ENCODE measurements around the gene BEST4. TPM values are rescaled to one million over a fixed set of nuclear protein-coding genes. Genes with fewer than 3 reads are reported as not detected.
"Not testable (repeated sequence)": the region's sequence is repeated elsewhere in the genome, so short reads cannot be mapped to it uniquely, and the experiment has no call there.

Gene BEST4
- total RNA-seq, 4 donors from 2014 or later: 0.21 to 1.0 TPM; not detected in 2

DNA sequence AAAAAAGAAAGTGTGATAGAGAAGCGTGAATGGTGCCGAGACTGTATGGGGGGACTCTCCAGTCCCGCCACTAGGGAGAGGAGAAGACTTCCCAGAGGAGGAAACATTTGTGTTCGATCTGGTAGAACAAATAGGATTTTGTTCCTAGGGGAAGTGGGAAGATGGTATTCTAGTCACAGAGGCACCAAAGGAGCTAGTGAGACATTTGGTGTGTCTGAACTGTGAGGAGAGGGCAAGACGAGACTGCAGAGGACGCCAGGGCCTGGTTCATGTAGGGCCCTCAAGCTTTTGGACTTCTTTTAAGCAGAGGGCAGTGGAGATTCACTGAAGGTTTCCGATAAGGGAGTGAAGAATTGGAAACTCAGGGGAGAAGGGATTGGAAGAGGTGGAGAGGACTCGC lies 23.3 kb upstream of the BEST4 start:
- DNase-seq: peak; percentile 11 to 13
- peak overlapping the region; percentile 99 to 100 for H3K27ac ChIP-seq
- no peaks in the 10 kb centered on the region for H3K9me3 ChIP-seq
- no peaks in the 10 kb centered on the region for H3K27me3 ChIP-seq
- intact Hi-C loops (cut with DNase I; ENCODE audit: low total_unique reads): no loop called here
- no peaks in the 10 kb centered on the region for H3K36me3 ChIP-seq
- TF ChIP-seq POLR2A (IDR thresholded peaks at IDR 0.05): no peak
- TF ChIP-seq, protein P1, sequence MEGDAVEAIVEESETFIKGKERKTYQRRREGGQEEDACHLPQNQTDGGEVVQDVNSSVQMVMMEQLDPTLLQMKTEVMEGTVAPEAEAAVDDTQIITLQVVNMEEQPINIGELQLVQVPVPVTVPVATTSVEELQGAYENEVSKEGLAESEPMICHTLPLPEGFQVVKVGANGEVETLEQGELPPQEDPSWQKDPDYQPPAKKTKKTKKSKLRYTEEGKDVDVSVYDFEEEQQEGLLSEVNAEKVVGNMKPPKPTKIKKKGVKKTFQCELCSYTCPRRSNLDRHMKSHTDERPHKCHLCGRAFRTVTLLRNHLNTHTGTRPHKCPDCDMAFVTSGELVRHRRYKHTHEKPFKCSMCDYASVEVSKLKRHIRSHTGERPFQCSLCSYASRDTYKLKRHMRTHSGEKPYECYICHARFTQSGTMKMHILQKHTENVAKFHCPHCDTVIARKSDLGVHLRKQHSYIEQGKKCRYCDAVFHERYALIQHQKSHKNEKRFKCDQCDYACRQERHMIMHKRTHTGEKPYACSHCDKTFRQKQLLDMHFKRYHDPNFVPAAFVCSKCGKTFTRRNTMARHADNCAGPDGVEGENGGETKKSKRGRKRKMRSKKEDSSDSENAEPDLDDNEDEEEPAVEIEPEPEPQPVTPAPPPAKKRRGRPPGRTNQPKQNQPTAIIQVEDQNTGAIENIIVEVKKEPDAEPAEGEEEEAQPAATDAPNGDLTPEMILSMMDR (IDR thresholded peaks at IDR 0.05): no peak
- H3K4me1 ChIP-seq: peaks cover 21 to 50% of the 10 kb centered on the region in 2 donors
- no peak overlapping the region for H3K4me3 ChIP-seq

DNA sequence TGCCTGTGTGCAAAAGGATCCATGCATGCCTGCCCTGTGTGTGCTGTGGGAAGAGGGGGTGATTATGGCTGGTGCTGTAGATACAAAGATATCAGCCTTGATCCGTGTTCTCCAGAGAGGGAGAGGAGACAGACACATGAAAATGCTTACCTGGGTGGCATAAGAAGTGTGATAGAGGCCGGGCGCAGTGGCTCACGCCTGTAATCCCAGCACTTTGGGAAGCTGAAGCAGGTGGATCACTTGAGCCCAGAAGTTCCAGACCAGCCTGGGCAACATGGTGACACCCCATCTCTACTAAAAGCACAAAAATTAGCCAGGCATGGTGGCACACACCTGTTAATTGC lies 22.8 kb upstream of the BEST4 start:
- DNase-seq; H3K27me3 ChIP-seq; H3K4me3 ChIP-seq; H3K36me3 ChIP-seq; intact Hi-C loops (cut with DNase I; ENCODE audit: low total_unique reads); H3K9me3 ChIP-seq: not testable (repeated sequence)
- H3K4me1 ChIP-seq: peaks cover 21 to 55% of the 10 kb centered on the region in 2 donors
- peak overlapping the region; percentile 99 to 100 for H3K27ac ChIP-seq

DNA sequence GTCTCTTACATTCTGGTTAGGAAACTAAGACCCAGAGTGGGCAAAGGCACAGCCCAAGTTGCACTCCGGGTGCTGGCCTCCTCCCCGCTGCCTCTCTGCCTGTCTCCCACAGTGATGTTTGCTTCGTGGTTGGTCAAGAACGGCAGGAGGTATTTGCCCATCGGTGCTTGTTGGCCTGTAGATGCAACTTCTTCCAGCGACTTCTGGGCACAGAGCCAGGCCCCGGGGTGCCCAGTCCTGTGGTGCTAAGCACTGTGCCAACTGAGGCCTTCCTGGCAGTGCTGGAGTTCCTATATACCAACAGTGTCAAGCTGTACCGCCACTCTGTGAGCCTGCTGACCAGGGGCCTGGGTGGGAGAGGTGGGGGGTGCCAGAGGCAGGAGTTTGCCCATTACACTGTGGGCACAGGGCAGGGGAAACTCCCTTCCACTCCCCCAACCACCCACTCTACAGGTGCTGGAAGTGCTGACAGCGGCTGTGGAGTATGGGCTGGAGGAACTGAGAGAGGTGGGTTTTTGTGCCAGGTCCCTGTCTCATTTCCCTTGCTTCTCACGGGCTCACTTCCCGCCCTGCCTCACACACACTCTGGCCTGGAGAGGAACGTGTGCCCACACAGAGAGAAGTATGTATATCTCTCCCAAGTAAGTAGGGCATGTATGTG lies 22.3 kb upstream of the BEST4 start:
- Histone ChIP-seq H3K27ac (peak overlapping the region; percentile 99 to 100), H3K36me3 (no peaks in the 10 kb centered on the region), H3K27me3 (no peaks in the 10 kb centered on the region), H3K4me1 (peaks cover 21 to 56% of the 10 kb centered on the region in 2 donors), H3K4me3 (peak overlapping the region; percentile 21 to 46), H3K9me3 (no peaks in the 10 kb centered on the region)
- intact Hi-C loops (cut with DNase I; ENCODE audit: low total_unique reads): no loop called here
- TF ChIP-seq, protein P1 (IDR thresholded peaks at IDR 0.05): no peak
- TF ChIP-seq POLR2A (IDR thresholded peaks at IDR 0.05): no peak
- DNase-seq: peak in 1 of 2 donors; percentile 62

DNA sequence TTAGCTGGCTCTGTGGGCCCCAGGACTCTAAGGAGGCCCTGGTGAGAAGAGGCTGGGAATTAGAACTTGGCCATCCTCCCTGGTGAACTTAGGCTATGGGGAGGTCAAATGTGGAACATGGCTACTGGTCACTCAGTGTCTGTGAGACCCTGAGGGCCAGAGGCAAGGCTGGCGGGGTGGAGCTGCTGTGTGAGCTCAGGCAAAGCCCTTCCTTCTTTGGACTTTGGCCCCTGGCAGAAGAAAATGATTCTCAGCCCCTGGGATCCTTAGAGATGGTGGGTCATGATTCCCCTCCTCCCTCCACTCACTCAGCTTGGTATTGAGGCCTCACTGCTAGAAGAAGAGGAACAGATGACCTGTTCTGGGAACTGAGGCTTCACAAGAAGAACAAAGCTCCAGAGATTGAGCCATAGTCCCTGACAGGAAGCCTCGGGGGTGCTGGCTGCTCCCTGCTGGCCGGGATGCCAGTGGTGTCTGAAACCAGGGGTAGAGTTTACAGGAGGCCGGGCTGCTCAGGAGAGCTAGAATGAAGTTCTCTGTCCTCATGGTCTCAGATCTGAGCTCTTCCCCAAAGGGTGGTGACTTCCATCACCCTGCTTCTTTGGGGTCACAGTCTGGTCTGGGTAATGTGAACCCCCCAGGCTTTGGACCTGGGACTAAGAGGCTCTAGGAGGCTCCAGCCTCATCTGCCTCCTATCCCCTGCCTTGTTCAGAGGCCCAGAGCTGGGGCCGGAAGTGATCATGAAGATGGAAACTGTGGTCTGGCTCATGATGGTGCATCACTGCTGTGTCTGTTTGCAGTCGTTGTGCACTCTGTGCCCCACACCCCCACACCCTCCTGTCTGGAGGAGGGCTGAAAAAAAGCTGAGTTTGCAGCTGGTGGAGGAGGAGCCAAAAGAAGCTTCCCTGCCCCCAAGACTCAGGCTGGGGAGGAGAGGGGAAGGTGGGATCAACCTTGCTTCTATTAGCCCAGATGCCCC lies 21.3 kb upstream of the BEST4 start:
- Histone ChIP-seq H3K27me3 (no peaks in the 10 kb centered on the region), H3K36me3 (no peaks in the 10 kb centered on the region), H3K27ac (peak overlapping the region; percentile 99 to 100), H3K9me3 (no peaks in the 10 kb centered on the region), H3K4me1 (peaks cover 21 to 56% of the 10 kb centered on the region in 2 donors), H3K4me3 (peak overlapping the region; percentile 21 to 46)
- peak; percentile 69 to 73 for DNase-seq
- intact Hi-C loops (cut with DNase I; ENCODE audit: low total_unique reads): no loop called here
- peak; percentile 13 to 47 for TF ChIP-seq POLR2A (IDR thresholded peaks at IDR 0.05)
- TF ChIP-seq, protein P1 (IDR thresholded peaks at IDR 0.05): no peak

DNA sequence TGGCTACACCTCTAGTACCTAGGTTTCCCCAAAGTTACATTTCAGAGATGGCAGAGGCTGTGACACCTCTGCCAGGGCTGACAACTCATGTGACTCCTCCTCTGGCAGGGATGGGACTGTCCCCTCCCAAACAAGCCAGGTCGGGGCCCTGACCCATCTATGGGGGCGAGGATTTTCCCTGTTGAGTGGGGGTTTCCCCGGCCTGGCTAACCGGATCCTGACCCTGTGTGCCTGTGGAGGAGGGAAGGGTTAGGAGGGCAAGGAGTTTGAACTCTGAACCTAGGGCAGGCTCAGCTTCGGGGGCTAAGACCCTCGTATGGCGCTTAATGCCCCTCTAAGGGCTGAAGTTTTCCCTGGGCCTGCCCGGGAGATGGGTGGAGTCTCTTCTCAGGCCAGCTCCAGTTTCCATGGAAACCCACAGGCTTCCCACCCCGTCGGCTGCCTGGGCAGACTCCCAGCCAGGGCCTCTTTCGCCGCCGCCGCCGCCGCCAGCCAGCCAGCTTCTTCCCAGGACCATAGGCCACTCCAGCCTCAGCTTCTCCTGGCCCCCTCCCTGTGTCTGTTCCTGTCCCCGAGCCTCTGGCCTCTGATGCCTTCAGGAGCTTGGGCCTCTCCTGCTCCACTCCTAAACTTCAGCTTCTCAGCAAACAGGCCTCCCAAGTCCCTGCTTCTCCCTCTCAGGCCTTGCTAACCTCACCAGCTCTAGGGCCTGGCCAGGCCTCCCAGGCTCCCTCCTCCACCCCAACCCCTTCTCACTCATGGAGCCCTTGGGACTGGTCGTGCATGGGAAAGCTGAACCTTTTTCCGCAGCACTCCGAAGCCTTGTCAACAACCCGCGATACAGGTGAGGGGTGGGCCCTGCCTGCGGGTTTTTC lies 20.3 kb upstream of the BEST4 start, which contains the start of gene BTBD19:
Gene BTBD19, plus strand, starts transcription at position 461 of the 875 bp plus-strand sequence. Its CDS starts 298 bp downstream, at position 759.
- TF ChIP-seq POLR2A (IDR thresholded peaks at IDR 0.05): peak; percentile 34 to 64
- TF ChIP-seq, protein P1 (IDR thresholded peaks at IDR 0.05): no peak
- Histone ChIP-seq H3K4me1 (peaks cover 21 to 56% of the 10 kb centered on the region in 2 donors), H3K36me3 (no peaks in the 10 kb centered on the region), H3K27me3 (no peaks in the 10 kb centered on the region), H3K9me3 (no peaks in the 10 kb centered on the region), H3K27ac (peak within 1 kb of the TSS; percentile 99 to 100), H3K4me3 (peak within 1 kb of the TSS; percentile 21 to 46)
- intact Hi-C loops (cut with DNase I; ENCODE audit: low total_unique reads): no loop called here
- peak; percentile 91 for DNase-seq
